NB4 (cell line): ENCODE data around the gene CDK11A.
A peak's percentile ranks its signal among the peaks of the same experiment; 100 is the strongest.

ENCODE experiments used
- DNase-seq: peaks from one replicate; pipeline ENCODE4 v3.0.0; 2010; ENCODE audit warnings: low read depth
- H3K4me3 ChIP-seq: one replicate; pipeline ENCODE4 v1.5.1; 2011; ENCODE audit warnings: mild to moderate bottlenecking, low read depth, low read length, moderate library complexity
- CTCF ChIP-seq: IDR thresholded peaks from one replicate; pipeline ENCODE4 v1.5.1; 2012; ENCODE audit warnings: low read depth, low read length
- MAX ChIP-seq: IDR thresholded peaks from 2 replicates; pipeline ENCODE4 v1.6.1; 2011; ENCODE audit warnings: low read depth, low read length
- MYC ChIP-seq: IDR thresholded peaks from 2 replicates; pipeline ENCODE4 v1.6.1; 2011; ENCODE audit warnings: low read depth, low read length
- POLR2A ChIP-seq: IDR thresholded peaks from 2 replicates; pipeline ENCODE4 v1.6.1; 2011; ENCODE audit warnings: mild to moderate bottlenecking; ENCODE audit not compliant: insufficient read length; ENCODE audit errors: extremely low read depth

CDK11A gene

GRCh38 chr1:1724035-1724864 lies at the start of gene CDK11A:
Gene CDK11A, minus strand, starts transcription at chr1:1724357. Its CDS starts 1,539 bp downstream, at chr1:1722818.
- H3K4me3 ChIP-seq, result peak within 1 kb of the TSS; percentile 63
- TF ChIP-seq MAX (peak; percentile 47), POLR2A (peak; percentile 29), MYC (peak; percentile 45; the same call in 1 of the 2 replicates)
- DNase-seq, result peak; percentile 99

GRCh38 chr1:1773874-1774273 lies 49.7 kb upstream of the CDK11A start:
- TF ChIP-seq CTCF (no peak), MAX (no peak), POLR2A (no peak), MYC (no peak)
- no peak for DNase-seq
- no peak overlapping the region for H3K4me3 ChIP-seq

- TF ChIP-seq CTCF (no peak), MAX (no peak), POLR2A (no peak), MYC (no peak)
- H3K4me3 ChIP-seq, result no peak overlapping the region
- DNase-seq, result no peak
Measured at GRCh38 chr1:1771096-1771495, 46.9 kb upstream of the CDK11A start.

GRCh38 chr1:1770102-1770501 lies 45.9 kb upstream of the CDK11A start:
- no peak for DNase-seq
- H3K4me3 ChIP-seq, result no peak overlapping the region
- TF ChIP-seq CTCF (no peak), MAX (no peak), POLR2A (no peak), MYC (no peak)

- no peak overlapping the region for H3K4me3 ChIP-seq
- no peak for TF ChIP-seq POLR2A
- no peak for TF ChIP-seq MYC
- TF ChIP-seq CTCF, result no peak
- TF ChIP-seq MAX, result no peak
- no peak for DNase-seq
Measured at GRCh38 chr1:1768249-1768992, 44.3 kb upstream of the CDK11A start.

GRCh38 chr1:1764876-1765470 lies 40.8 kb upstream of the CDK11A start:
- TF ChIP-seq POLR2A (no peak), MYC (no peak), CTCF (no peak), MAX (0 out of 2 replicates have a peak, but pooled peaks have one; percentile 4)
- H3K4me3 ChIP-seq, result no peak overlapping the region
- peak; percentile 90 for DNase-seq
